Lung microvascular endothelial cell (primary cell): ENCODE results near the gene NIFK. TPM values are rescaled to one million over a fixed set of nuclear protein-coding genes. Genes with fewer than 3 reads are reported as not detected.

Experiments used
- DNase-seq, 2 donors: peaks; one replicate each; pipeline versions ENCODE4 v3.0.0 to v3.0.0-alpha.2; 2010; ENCODE audit warnings: low read depth in 2 of 2
- total RNA-seq: library from RNA; depleted of rRNA; stranded (reverse); fragments of >200 nt; gene quantifications from 2 replicates; pipeline ENCODE4 v1.2.1, GENCODE V29; 2014

The NIFK gene
- total RNA-seq: 24.4 and 43.8 TPM in 2 replicates

DNA sequence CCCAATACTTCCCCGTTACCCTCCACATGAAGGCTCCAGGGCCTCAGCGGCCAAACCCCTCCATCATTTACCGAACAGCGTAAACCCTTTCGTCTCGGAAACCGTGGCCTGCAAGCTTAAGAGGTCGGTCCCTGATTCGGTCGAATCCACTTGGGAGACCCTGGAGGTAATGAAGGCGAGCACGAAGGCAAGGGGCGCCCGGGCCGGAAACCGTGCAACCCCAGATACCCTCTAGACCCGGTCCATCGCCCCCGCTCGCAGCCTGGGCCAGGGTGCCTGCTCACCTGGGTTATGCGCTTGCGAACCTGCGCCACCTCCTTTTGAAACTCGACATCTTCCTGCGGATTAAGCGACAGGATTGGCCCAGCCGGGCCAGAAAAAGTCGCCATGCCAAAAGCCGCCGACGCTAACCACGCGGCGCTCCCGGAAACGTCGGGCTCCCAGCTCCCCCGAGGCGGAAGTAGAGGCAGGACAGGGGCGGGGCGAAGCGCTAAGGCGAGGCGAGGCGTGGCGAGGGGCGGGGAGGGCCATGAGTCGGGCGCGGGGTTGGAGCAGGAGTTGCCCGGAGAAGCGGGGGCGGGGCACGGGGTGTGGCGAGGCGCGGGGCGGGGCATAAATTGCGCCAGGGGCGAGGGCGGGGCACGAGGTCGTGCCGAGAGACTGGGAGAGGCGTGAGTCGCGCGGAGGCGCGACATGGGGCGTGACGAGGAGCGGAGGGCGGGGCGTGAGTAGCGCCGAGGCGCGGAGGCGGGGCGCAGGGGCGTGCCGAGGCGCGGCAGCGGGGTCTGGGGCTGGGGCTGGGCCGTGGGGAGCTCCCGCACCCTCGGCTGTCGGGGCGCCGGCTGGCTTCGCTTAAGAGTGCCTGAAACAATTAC is at the start of gene NIFK:
Gene NIFK (minus strand): TSS at position 414 of the 875 bp plus-strand sequence. CDS start 25 bp downstream, at position 389.
- peak; percentile 98 for DNase-seq

DNA sequence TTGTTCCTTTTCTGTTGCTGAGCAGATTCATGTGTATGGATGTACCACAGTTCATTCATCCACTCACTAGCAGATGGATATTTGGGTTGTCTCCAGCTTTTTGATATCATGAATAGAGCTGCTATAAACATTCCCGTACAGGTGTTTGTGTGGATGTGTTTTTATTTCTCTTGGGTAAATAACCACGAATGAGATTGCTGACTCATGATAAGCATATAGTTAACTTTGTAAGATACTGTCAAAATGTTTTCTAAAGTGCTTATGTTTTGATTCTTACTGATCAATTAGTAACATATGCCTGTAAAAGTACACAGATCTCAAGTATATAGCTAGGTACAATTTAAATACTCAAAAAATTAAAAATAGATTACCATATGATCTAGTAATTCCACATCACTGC is 46.5 kb upstream of the NIFK start:
- DNase-seq: no peak

DNA sequence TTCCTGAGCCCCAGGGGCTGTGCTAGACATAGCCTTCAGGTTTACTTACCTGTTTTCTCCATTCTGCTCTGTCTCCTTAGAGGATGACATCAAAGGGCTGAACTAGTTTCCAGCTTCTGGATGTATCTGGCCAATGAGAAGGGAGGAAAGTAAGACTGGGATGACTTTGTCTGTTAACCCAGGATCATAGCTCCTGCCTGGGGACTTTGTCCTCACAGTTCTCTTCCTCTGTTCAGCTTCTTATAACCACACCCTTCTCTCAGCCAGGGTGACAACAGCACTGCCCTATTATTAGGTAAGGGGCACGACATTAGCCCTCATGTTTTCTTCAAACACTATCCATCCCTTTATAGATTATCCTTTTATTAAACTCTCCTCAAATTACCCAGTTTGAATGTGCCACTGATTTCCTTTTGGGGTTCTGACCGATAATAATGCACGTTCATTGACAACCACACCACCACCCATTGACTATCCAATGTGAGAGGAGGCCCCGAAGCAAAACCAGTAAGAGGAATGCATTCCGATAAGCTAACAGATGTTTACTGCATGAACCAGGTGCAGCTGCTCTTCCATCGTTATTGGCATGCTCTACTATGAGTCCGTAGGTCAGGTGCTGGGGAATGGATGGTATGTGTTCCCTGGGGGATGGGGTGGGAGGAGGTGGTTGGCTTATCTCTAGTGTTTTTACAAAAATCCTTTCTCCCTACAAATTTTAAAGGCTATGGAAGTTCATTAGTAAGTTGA is 42.2 kb upstream of the NIFK start:
- DNase-seq: no peak

DNA sequence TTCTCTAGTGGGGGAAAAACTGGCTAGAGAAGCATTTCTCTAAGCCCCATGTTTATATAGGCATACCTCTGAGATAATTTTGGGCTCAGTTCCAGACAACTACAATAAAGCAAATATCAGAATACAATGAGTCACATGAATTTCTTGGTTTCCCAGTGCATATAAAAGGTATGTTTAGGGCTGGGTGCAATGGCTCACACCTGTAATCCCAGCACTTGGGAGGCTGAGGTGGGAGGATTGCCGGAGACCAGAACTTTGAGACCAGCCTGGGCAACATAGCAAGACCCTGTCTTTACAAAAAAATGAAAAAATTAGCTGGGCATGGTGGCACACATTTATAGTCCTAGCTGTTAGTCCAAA is 41.0 kb upstream of the NIFK start:
- DNase-seq: peak; percentile 31 to 79

DNA sequence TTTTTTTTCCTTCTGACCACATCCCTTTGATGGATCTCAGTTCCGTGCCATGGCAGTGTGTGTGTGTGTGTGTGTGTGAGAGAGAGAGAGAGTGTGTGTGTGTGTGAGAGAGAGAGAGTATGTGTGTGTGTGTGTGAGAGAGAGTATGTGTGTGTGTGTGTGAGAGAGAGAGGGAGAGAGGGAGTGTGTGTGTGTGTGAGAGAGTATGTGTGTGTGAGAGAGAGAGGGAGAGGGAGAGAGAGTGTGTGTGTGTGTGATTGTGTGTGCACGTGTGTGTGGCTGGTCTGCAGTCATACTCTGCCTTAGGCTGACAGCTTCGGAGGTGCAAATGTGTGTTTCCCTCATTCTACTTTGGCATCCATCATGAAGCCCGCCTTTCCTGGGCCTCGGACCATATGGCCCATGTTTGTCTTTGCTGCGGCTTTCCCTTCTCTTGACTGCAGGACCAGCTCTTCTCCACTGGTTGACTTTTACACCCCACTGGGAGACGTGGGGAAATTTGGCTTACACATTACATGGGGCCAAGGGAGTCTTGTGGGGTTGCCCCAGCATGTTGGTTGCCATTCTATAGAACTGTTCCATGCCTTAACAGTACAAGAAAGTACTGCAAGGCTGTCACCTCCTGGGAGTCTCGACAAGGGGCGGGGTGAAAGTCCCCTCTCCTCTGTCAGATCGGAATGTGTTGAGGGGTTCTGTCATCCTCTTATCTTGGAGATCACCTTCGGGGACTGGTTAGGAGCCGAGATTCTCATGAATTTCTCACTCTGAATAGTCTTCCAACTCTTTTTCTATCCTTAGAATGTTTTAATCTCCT is 40.4 kb upstream of the NIFK start:
- DNase-seq: no peak

DNA sequence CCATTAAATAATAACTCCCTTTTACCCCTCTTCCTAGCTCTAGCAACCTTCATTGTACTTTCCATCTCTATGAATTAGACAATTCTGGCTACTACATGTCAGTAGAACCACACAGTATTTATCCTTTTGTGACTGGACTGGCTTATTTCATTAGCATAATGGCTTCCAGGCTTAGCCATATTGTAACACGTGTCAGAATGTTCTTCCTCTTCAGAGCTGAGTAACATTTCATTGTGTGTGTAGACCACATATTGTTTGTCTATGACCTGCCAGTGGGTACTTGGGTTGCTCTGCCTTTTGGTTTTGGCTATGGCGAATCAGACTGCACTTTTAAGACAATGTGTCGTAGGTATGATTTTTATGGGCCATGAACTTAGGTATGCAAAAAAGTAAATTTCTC is 39.7 kb upstream of the NIFK start:
- DNase-seq: no peak

DNA sequence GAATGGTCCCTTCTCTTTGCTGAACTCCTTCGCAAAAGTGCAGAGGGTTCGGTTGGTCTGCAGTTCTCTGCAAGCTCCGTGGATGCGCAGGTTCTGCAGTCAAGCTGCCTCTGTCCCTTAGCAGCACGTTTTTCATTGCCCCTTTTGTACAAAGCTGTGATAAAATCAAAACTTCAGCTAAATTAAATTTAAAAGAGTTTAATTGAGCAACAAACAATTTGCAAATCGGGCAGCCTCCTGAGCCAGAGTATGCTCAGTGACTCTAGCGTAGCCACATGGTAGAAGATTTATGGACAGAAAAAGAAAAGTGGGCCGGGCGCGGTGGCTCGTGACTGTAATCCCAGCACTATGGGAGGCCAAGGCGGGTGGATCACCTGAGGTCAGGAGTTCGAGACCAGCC is 37.6 kb upstream of the NIFK start:
- no peak for DNase-seq

DNA sequence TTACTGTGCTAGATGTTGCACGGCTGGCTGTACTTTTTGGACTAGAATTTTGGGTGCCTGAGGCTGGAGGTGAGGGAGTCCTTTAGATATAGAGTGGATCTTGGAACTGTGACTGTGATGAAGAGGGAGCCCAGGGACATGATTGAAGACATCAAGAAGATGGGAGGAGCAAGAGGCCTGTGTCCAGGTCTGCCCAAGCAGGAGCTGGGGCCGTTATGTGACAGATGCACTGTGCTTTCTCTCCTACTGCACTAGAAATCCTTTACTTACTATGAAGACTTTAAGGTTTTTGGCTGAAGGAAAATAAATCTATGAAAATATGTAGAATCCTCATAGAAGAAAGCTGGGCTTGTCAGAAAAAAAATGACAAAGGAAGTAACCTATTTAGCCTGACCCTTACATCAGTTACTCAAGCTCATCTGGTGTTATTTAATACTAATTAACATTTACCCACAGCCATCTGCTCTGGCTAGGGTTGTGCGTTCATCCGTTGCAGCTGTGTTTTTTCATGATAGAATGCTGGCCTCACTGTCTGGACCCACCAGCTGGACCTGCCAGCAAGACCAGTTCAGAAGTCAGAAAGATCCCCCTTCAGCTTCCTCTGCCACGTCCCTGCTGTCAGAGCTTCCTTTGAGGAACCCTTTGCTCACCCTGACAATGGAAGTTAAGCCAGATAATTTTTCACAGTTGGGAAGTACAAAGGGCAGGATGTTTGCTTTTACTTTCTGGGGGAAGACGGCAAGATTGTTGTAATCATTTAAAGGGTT is 35.5 kb upstream of the NIFK start:
- peak; percentile 33 to 82 for DNase-seq

DNA sequence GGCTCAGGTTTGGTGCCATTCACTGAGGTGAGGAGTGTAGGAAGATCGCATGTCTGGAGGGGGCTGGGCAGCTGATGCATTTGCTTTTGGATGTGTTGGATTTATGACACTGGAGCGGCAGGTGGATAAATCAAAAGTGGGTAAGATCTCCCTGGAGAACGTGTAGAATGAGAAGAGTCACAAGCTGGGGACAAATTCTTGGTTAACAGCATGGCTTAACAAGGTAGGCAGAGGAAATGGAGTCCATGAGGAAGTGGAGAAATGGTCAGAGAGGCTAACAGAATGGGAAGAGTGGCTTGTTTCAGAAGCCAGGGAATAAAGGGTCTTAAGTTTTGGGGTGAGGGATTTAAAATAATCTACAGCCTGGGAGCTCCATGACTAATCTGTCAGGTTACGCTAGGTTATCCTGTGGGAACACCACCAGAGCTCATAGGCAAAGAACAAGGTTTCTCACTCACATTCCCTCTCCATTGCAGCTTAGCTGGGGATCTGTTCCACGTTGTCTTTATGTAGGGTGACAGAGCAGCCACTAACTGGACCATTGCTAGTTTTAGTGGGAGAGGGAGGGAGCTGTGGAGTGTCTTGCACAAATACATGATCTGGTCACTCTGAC is 31.6 kb upstream of the NIFK start:
- DNase-seq: no peak

DNA sequence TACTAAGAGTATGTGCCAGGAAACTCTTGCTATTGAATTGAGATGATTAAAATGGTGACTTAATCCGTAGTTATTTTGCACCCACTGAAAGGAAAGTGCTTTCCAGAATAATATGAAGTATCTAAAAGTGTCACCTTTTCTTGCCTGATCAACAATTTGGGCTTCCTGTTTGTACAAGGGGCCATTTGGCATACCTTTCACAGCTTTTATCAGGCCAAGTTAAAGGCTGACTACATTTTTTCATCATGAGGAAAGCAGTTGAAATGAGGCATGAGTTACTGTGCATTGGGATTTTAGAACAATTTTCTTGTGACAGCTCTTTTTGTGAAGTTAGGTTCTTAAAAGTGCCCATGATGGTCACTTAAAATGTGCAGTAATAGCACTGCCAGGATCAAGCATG is 29.9 kb upstream of the NIFK start:
- DNase-seq: no peak

DNA sequence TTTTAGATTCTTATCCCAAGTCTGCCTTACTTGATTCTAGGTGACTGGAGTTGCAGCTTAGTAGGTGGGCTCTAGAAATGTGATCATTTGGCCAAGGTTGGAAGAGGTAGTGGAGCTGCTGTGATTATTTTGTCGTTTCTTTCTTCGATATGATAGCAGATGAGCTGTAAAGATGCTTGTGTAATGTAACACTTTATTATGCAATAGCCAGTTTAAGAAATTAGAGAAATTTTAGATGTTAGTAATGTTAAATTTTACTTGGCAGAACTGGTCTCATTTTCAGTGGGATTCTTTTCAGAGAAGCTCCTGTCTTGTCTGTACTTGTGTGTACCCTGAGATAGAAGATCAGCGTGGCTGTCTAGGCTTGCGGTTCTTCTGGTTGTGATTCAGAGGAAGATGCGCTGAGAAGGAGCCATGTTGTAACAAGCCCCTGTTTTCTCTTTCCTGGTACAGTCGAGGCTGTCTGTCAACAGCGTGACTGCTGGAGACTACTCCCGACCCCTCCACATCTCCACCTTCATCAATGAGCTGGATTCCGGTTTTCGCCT is 28.1 kb upstream of the NIFK start:
- no peak for DNase-seq

DNA sequence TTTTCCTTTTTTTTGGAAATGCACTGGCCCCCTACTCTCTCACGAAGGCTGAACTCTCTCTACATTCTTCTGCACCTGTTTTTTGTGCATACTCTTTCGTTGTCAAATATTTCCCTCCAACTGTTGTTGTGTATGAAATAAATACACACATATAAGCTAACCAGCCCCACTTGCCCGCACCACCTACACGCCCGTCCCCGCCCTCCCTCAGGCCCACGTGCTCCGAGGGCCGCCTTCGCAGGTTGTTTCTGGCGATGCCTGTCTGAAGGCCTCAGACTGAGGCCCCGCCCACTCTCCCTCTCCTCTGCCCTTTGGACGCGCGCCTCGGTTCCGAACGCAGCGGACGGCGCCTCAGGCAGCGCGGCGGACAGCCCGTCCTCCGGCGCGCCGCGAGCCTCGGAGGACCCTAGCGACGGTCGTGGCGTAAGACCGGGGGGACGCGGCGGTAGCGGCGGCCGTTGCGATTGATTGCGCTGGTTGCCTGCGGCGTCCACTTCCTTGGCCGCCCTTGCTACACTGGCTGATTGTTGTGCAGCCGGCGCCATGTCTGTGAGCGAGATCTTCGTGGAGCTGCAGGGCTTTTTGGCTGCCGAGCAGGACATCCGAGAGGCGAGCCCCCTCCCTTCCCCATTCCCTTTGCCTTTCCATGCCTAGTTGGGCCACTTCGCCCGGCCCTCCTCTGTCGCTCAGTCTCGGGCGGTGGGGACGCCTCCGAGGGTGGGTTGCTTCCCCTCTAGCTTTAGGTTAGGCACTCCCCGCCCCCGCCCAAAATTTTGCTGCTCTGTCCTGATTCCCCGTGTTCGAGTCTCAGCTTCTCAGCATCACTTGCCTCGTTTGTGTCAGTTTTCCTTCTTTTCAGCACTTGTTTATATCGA is 18.8 kb upstream of the NIFK start, which contains the start of gene TSN:
Gene TSN (plus strand): TSS at position 415 of the 875 bp plus-strand sequence. CDS start 129 bp downstream, at position 544.
- peak; percentile 98 for DNase-seq

DNA sequence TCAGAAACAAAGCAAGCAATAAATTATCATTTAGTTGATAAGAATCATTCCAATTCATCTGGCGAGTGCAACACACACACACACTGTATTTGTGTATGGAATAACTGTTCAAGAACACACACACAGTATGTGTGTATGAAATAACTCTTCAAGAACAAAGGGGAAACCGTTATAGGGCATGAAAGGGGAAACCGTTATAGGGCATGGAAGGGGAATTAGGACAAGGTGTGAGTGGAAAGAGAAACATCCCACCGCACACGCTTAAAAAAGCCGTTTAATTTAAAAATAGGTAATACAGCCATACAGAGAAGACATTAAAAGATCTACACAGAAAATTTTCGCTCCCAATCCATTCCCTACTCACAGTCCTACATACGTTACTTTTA is 18.2 kb upstream of the NIFK start:
- no peak for DNase-seq

DNA sequence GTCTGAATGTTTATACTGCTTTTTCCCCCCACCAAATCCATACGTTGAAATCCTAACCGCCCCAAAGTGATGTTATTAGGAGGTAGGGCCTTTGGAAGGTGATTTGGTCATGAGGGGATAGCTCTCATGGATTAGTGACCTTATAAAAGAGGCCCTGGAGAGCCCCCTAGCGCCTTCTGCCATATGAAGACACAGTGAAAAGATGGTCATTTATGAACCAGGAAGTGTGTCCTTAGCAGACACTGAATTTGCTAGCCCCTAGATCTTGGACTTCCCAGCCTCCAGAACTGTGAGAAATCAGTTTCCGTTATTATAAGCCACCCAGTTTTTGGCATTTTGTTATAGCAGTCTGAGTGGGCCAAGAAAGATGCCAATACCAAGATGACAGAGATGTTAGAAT is 11.5 kb upstream of the NIFK start:
- DNase-seq: peak; percentile 37 to 53

DNA sequence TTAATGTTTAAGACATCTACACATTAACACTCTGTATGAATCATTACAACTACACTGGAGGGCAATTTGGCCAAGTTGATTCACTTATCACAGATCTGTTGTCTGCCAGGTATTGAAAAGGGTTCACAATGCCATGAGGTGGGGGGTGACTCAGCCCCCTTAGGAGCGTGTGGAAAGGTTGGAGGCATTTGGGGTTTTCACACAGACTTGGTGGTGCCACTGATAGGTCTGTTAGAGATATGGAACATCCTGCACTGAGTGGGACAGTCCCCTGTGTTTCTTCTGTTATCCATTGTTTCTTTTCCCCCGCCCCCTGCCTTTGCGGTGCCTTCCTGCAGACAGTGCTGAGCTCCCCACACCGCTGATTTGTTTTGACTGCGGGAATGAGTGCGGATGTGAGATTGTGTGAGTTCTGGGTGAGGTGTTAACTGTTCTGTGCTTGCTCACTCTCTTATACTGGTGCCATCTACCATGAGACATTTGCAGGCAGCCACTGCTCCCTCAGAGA is 9.4 kb upstream of the NIFK start:
- peak in 1 of 2 donors; percentile 22 for DNase-seq

DNA sequence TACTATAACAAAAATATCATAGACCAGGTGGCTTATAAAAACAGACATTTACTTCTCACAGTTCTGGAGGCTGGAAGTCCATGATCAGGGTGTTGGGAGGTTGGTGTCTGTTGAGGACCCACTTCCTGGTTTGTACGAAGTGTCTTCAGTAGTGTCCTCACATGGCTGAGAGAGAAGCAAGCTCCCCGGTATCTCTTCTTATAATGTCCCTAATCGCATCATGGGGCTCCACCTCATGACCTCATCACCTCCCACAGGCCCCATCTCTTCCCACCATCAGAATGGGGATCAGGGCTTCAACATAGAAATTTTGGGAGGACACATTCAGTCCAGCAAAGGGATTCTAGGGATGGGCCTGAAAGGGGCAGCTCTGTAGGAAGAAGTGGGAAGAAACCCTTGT is 4.8 kb upstream of the NIFK start:
- DNase-seq: no peak

DNA sequence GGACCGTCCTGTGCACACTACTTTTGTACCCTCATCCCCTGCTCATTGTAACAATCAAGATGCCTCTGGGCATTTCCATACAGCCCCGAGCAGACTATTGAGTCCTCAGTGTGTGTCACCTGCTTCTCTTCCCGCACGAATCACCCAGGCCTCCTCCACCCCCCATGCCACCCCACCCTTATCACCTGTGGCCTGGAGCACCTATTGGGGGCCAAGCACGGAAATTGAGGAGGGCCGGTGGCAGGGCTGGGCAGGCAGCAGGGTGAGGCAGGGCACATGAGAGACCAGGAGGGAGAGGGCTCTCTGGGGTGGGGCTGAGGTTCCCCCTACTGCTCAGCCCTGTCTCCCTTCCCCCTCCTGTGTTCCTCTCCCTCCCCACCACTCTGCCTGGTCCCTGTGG is 4.3 kb upstream of the NIFK start:
- DNase-seq: no peak

DNA sequence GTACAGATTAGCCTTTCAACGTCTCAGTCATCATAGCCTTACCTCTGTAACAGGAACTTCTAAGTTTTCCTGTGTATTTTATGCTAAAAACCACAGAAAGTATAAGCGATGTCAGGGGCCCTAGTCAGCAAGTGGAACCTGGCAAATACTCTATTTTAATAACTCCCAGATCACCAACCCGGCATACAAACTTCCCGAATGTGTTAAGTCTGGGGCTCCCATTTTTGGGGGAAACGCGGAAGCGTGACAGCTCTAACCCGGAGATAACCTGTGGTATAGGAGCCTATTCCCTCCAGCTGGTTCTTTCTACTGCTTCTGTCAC is 574 bp downstream of the NIFK start:
- DNase-seq: peak in 1 of 2 donors; percentile 22

DNA sequence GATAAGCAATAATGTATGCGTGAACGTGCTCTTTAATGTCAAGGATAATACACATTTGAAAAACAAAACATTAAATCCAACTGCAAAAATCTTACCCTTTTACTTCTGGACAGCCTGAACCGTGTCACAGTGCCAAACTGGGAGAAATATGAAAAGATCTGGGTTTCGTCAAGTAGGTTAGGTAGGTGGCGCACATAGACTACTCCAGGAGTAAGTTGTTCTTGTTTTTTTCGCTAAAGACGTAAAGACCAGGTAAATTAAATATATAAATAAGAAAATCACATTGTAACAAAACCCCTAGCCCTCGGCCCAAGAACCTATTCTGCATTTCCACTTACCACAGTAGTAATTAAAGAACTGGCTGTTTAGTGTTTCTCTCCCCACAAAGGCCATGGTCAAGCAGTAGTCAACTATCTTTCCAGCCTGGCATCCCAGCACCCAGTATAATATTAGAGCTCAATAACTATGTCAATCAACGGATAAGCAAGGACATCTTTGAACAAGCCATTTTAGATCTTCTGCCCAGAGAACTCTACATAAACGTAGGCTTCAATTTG is 1.1 kb downstream of the NIFK start:
- peak; percentile 38 for DNase-seq
